GM21529 (cell line): ENCODE results near the gene TMEM139.

Source experiments
- ATAC-seq: cut with Tn5 transposase; IDR thresholded peaks from one replicate; pipeline ENCODE4 v1.9.1; 2021; ENCODE audit not compliant: unreplicated experiment

The TMEM139 gene

DNA sequence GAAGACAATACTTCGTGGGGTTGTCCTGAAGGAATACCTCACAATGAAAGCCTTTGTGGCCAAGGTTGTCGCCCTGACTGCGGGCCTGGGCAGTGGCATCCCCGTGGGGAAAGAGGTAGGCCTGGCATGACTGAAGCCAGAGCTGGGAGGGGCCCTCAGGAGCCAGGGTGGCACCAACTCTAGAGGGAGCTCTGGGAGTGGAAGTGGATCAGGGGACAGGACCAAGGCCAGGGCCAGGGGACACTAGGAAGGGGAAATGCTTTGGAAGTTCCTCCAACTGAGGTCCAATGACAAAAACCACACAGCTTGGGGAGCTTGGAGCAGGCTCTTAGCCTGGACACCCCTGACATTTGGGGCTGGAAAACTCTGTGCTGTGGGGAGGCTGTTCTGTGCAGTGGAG is 37.0 kb downstream of the TMEM139 start:
- no peak for ATAC-seq

DNA sequence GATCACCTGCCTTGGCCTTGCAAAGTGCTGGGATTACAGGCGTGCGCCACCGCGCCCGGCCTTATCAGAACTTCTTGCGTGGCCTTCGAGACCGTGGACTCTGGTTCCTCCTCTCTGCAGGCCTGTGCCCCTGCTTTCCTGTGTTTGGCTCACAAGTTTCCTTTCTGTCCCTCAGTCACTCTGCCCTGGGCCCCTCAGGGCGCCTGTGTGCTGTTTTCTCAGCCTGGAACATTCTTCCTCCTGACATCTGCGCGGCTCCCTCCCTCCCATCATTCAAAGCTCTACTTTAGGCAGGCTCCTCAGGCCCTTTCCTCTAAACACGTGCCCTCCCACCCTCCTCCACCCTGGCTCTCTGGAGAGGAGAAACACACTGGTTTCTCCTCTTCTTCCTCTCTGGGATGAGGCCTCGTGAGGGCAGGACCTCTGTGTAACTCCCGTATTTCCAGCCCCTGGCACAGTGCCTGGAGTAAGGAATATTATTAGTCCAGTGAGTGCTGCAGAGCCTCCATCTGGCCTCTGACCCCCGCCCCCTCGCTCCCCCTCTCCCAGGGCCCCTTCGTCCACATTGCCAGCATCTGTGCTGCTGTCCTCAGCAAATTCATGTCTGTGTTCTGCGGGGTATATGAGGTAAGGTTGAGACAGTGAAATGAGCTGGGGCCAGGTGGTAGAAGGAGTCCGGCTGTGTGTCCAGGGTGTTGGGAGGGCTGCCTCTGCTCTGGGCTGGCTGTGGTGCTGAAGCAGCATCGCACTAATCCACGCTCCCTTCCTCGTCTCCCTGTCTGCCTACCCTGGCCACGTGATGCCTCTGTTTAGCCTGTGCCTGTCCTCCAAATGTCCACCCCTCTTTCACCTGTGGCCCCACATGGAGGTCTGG is 38.2 kb downstream of the TMEM139 start:
- no peak for ATAC-seq

DNA sequence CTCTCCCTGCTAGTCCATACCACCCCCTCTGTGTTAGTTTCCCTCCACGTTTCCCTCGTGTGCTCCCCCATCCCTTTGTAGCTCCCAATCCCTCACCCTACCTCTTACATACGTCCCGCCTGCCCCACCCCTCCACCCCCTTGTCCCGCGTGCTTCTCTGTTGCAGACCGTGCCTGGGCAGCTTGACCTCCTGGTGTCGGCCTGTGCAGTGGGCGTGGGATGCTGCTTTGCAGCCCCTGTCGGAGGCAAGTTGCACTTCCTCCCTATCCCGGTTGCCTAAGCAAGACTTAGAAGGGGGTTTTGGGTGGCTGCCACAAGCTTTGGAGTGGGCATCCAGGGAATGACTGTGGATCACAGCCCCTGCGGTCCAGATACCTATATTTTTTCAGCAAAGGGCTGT is 38.9 kb downstream of the TMEM139 start:
- ATAC-seq: no peak

DNA sequence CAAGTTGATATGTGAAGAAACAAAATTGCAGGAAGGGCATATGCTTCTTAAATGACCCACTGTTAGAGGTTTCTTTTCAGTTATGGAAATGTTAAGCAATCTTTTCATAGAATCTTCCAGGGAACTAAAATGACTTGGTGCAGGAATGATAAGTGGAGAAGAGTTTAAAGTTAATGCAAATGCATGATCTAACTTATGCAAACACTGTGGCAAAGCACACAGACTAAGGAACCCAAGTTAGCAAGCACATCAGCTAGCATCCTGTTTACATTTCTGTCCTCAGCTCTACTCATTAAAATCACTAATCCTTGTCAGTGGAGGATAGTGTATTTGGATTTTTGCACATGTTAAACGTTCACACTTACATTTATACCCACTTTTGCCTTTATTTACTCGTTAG is 40.5 kb downstream of the TMEM139 start:
- peak; percentile 66 for ATAC-seq

DNA sequence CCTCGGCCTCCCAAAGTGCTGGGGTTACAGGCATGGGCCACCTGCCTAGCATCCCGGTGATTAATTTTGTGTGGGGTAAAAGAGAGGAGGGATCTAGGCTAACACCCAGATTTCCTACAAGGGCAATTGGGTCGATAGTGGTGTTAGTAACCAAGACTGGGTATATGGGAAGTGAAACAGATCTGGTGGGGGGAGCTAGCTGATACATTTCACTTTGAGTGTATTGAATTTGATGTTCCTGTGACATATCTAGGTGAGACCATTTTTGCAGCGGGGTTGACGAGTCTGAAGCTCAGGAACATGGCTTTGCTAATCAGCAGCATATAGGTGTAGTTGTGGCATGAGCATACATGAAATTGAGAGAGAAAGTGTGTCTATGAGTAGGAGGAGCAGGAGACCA is 43.1 kb downstream of the TMEM139 start:
- peak; percentile 52 for ATAC-seq

DNA sequence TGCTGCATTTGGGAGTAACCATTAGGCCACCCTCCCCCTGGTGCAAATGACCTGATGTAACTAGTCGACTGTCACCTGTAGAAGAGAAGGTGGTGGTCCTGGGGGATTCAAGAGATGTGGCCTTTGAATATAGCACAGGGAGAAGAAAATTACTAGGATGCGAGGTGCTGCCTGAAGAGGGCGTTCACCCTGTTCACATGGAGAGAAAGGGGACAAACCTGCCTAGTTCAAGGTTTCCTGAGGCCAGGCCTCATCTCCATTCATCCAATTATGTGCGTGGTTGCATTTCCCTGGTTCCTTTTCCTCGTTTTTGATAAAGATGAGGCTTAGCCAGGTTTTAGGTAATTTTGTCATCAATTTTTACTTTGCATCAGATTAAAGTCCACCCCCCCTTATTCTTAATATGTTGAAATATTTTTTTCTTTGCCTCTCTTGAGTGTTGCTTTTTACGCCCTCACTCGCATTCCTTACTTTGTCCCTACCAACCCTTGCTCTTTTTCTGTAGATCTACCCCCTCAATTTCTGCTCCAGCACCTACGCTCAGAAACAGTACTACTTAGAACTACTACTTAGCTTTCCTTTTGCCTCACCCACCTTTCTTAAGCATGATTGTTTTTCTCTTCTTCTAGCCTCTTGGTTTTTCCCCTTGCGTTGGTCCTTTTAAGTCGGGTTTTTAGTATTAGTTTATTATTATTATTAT is 44.9 kb downstream of the TMEM139 start:
- no peak for ATAC-seq

DNA sequence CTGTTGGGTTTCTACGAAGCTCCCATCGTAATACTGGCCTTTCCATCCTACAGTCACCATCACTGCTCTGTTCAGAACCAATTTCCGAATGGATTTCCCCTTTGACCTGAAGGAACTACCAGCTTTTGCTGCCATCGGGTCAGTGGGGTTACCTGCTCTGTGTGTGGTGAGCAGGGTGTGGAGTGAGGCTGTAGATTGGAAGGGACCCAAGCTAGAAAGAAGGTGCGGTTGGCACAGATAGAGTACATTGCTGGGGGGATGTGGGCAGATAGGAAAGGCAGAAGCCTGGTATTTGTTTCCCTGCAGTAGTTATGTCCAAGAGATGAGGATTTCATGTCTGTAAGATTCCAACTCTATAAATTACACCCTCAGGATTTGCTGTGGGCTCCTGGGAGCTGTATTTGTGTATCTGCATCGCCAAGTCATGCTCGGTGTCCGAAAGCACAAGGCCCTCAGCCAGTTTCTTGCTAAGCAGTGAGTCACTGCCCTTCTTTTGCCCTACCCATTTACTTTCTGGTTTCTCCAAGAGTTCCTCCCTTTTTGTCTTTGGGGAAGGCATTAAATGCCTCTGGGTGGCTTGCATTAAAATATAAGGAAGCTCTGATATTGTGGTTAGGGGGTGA is 46.5 kb downstream of the TMEM139 start:
- no peak for ATAC-seq

DNA sequence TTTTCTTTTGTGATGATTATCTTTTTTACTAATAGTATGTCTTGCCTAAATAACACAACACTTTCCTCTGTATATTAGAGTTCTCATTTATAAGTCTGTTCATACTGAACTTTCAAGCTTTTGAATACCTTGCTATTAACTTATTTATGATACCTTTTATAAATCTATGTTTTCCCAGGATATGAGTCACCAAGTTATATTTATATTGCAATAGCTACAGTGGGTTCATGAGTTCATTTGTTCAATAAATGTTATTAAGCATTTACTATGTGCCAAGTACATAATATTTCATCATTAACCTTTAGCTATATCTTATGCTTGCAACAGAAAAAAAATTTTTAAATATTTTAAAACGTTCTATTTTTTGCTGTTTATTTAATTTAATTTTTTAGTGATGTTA is 49.5 kb downstream of the TMEM139 start:
- no peak for ATAC-seq

DNA sequence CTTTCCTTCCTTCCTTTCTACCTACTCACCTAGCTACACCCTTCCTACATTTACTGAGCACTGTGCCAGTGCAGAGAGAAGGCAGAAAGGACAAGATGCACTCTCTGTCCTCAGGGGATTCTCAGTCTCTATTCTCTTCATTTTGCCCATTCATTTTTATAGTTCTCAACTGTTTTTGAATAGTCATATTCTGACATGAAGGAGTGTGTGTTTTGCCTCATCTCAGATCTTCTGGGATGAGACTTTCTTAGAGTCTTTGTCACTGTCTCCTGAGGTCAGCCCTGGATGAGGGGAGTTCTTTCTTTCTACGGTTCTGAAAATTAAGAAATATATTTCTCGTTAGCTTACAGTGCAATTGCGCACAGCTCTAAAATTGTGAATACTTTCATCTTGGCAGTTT is 52.5 kb downstream of the TMEM139 start:
- no peak for ATAC-seq
